ENCODE results near the gene SEC16A. TPM values are rescaled to one million over a fixed set of nuclear protein-coding genes. Genes with fewer than 3 reads are reported as not detected.

The SEC16A gene
- total and polyA plus RNA-seq, 4 donors: 44.2 to 78.8 (median 46.7) TPM

DNA sequence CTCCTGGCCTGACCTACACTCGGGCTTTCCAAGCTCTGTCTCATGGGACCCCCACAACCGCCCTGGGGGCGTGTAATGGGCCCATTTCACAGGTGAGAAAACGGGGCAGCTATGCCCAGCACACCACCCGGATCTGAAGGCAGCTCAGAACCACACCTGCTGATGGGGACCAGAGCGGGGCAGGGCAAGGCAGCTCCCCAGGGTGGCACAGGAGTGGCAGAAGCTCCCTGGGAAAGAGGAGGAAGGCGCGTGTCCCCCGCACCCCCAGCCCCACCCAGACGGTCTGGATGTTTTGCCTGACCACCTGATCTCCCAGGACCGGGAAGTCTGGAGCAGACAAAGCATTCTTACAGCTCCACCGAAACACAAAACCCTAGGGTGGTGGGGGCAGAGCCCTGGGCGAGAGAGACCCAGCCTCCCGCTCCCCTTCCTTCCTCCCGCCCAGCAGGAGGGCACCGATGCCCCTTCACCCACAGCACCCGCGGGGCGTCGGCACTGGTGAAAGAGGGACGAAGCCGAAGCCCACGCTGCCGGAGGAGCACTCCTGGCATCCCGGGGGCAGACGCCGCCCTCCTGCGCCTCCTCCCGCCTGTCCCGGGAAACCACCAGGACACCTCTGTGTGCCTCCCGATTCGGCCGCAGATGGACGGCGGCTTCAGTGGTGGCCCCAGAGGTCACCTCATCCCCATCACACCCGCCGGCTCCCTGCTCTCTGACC lies 48.5 kb upstream of the SEC16A start:
- peaks cover 0 to 24% (median 0%) of the 10 kb centered on the region in 4 donors for H3K36me3 ChIP-seq (ENCODE audit: control insufficient read depth in 4 of 4, insufficient read depth in 4 of 4, low read length in 4 of 4)

GRCh38 chr9:136530461-136531089 lies 47.7 kb upstream of the SEC16A start:
- Histone ChIP-seq H3K27me3 (ENCODE audit: control insufficient read depth in 3 of 3, insufficient read depth in 3 of 3, low read length in 2 of 3) (no peaks in the 10 kb centered on the region), H3K4me3 (no peak overlapping the region), H3K4me1 (ENCODE audit: control insufficient read depth in 5 of 5, insufficient read depth in 5 of 5, low read length in 5 of 5) (peaks cover 0 to 70% (median 20%) of the 10 kb centered on the region in 5 donors), H3K9me3 (ENCODE audit: control insufficient read depth in 4 of 4, insufficient read depth in 3 of 4, low read length in 3 of 4) (no peaks in the 10 kb centered on the region), H3K36me3 (ENCODE audit: control insufficient read depth in 4 of 4, insufficient read depth in 4 of 4, low read length in 4 of 4) (peaks cover 0 to 24% (median 0%) of the 10 kb centered on the region in 4 donors), H3K27ac (ENCODE audit: low read depth in 1 of 2, low read length in 1 of 2) (peak overlapping the region in 1 of 2 donors; percentile 91), H3K9ac (ENCODE audit: insufficient read depth in 1 of 2, low read length in 2 of 2) (no peak overlapping the region)
- ATAC-seq (ENCODE audit: insufficient read depth, low FRiP score): no peak
- DNase-seq: no peak
- WGBS, 2 donors: 23 to 43% methylated on average over 20 of the region's 20 CpGs
- TF ChIP-seq, protein P1, sequence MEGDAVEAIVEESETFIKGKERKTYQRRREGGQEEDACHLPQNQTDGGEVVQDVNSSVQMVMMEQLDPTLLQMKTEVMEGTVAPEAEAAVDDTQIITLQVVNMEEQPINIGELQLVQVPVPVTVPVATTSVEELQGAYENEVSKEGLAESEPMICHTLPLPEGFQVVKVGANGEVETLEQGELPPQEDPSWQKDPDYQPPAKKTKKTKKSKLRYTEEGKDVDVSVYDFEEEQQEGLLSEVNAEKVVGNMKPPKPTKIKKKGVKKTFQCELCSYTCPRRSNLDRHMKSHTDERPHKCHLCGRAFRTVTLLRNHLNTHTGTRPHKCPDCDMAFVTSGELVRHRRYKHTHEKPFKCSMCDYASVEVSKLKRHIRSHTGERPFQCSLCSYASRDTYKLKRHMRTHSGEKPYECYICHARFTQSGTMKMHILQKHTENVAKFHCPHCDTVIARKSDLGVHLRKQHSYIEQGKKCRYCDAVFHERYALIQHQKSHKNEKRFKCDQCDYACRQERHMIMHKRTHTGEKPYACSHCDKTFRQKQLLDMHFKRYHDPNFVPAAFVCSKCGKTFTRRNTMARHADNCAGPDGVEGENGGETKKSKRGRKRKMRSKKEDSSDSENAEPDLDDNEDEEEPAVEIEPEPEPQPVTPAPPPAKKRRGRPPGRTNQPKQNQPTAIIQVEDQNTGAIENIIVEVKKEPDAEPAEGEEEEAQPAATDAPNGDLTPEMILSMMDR (IDR thresholded peaks at IDR 0.05; ENCODE audit: control extremely low read depth, extremely low read depth): no peak

More for the DNA sequence above, 48.5 kb upstream of the SEC16A start:
- no peaks in the 10 kb centered on the region for H3K27me3 ChIP-seq (ENCODE audit: control insufficient read depth in 3 of 3, insufficient read depth in 3 of 3, low read length in 2 of 3)
- DNase-seq (no peak), ATAC-seq (ENCODE audit: insufficient read depth, low FRiP score) (no peak)
- H3K4me3 ChIP-seq: no peak overlapping the region
- no peak overlapping the region for H3K9ac ChIP-seq (ENCODE audit: insufficient read depth in 1 of 2, low read length in 2 of 2)
- no peaks in the 10 kb centered on the region for H3K9me3 ChIP-seq (ENCODE audit: control insufficient read depth in 4 of 4, insufficient read depth in 3 of 4, low read length in 3 of 4)
- TF ChIP-seq, protein P1 (IDR thresholded peaks at IDR 0.05; ENCODE audit: control extremely low read depth, extremely low read depth): no peak
- H3K27ac ChIP-seq (ENCODE audit: low read depth in 1 of 2, low read length in 1 of 2): peak overlapping the region; percentile 2 to 91
- WGBS, 2 donors: 62 to 69% methylated on average over 27 to 37 of the region's 37 CpGs
- H3K4me1 ChIP-seq (ENCODE audit: control insufficient read depth in 5 of 5, insufficient read depth in 5 of 5, low read length in 5 of 5): peaks cover 0 to 70% (median 18%) of the 10 kb centered on the region in 5 donors

DNA sequence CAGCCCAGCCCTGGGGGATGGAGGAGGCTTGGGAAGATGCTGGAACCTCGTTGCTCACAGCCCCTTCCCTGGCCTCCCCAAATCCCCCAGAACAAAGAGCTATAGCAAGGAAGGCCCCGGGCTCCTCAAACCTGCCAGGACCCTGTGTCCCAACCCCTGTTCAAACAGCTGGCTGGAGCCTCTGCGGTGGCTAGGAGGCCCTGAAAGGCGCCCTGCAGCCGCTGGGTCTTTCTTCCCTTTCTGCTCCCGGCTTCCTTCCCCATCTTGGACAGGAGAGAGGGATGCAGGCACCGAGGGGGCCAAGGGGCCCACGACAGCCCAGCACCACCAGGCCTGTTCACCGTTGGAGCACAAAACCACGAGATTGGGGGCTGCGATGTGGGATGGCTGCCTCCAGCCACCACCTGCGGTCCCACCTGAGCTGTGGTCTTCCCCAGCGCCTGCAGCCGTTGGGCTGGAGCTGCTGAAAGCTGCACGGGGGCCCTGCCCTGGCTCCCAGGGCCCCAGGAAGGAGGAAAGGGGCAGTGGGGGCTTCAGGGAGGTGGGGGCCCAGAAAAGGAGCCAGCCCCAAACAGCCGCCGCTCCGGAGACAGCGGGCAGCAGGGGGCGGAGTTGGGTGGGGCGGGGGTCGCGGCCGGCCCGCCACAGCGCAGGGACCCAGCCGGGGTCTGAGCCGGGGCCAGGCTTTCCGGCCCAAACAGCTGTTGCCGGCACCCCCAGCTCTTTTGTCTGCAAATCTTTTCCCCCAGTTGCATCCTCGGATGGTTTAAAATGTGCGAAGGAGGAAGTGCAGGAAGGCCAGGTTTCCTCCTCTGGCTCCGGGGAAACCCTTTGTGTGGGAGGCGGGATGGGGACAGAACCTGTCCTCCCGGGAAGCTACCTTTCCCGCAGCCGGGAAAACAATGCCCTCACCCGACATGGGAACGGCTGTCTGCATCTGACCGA lies 46.9 kb upstream of the SEC16A start:
- Histone ChIP-seq H3K27ac (ENCODE audit: low read depth in 1 of 2, low read length in 1 of 2) (peak overlapping the region in 1 of 2 donors; percentile 91), H3K27me3 (ENCODE audit: control insufficient read depth in 3 of 3, insufficient read depth in 3 of 3, low read length in 2 of 3) (no peaks in the 10 kb centered on the region), H3K4me1 (ENCODE audit: control insufficient read depth in 5 of 5, insufficient read depth in 5 of 5, low read length in 5 of 5) (peaks cover 0 to 71% (median 15%) of the 10 kb centered on the region in 5 donors), H3K9me3 (ENCODE audit: control insufficient read depth in 4 of 4, insufficient read depth in 3 of 4, low read length in 3 of 4) (no peaks in the 10 kb centered on the region), H3K4me3 (no peak overlapping the region), H3K9ac (ENCODE audit: insufficient read depth in 1 of 2, low read length in 2 of 2) (no peak overlapping the region), H3K36me3 (ENCODE audit: control insufficient read depth in 4 of 4, insufficient read depth in 4 of 4, low read length in 4 of 4) (peaks cover 0 to 25% (median 0%) of the 10 kb centered on the region in 4 donors)
- WGBS, 2 donors: 23 to 41% methylated on average over 33 to 40 of the region's 40 CpGs
- peak in 2 of 3 donors; percentile 30 to 64 for DNase-seq
- ATAC-seq (ENCODE audit: insufficient read depth, low FRiP score): no peak
- TF ChIP-seq, protein P1 (IDR thresholded peaks at IDR 0.05; ENCODE audit: control extremely low read depth, extremely low read depth): no peak

Measured in lung (tissue), 12 donors.